Medulla oblongata (tissue), 1 donor: ENCODE measurements around the gene CCDC68.
"Not testable (repeated sequence)": the region's sequence is repeated elsewhere in the genome, so short reads cannot be mapped to it uniquely, and the experiment has no call there.

Source experiments
- DNase-seq: peaks from one replicate; pipeline ENCODE4 v3.0.0-alpha.2; 2015; ENCODE audit errors: extremely low spot score

CCDC68 gene

GRCh38 chr18:54877076-54877475 is 82.2 kb downstream of the CCDC68 start:
- DNase-seq: no peak

- DNase-seq: no peak
Observed at GRCh38 chr18:54875063-54875462, 84.2 kb downstream of the CCDC68 start.

- no peak for DNase-seq
Observed at GRCh38 chr18:54873884-54874255, 85.4 kb downstream of the CCDC68 start.

GRCh38 chr18:54872681-54873080 is 86.6 kb downstream of the CCDC68 start:
- no peak for DNase-seq

- DNase-seq: no peak
Observed at GRCh38 chr18:54871231-54871630, 88.0 kb downstream of the CCDC68 start.

GRCh38 chr18:54867131-54867530 is 92.1 kb downstream of the CCDC68 start:
- DNase-seq: no peak

GRCh38 chr18:54860941-54861340 is 98.3 kb downstream of the CCDC68 start:
- no peak for DNase-seq

GRCh38 chr18:54859667-54860421 is 99.4 kb downstream of the CCDC68 start:
- DNase-seq: no peak

GRCh38 chr18:54857499-54857898 is 101.8 kb downstream of the CCDC68 start:
- no peak for DNase-seq

GRCh38 chr18:54856105-54856646 is 103.1 kb downstream of the CCDC68 start:
- no peak for DNase-seq

GRCh38 chr18:54855050-54855449 is 104.2 kb downstream of the CCDC68 start:
- not testable (repeated sequence) for DNase-seq

GRCh38 chr18:54852780-54853675 is 106.2 kb downstream of the CCDC68 start:
- no peak for DNase-seq
